HG03135 (cell line): ENCODE results near the gene NRDE2.
"Not testable (repeated sequence)": the region's sequence is repeated elsewhere in the genome, so short reads cannot be mapped to it uniquely, and the experiment has no call there.

Experiments used
- ATAC-seq: cut with Tn5 transposase; IDR thresholded peaks from one replicate; pipeline ENCODE4 v1.9.1; 2021; ENCODE audit warnings: mild to moderate bottlenecking, moderate library complexity; ENCODE audit not compliant: unreplicated experiment

NRDE2 gene

DNA sequence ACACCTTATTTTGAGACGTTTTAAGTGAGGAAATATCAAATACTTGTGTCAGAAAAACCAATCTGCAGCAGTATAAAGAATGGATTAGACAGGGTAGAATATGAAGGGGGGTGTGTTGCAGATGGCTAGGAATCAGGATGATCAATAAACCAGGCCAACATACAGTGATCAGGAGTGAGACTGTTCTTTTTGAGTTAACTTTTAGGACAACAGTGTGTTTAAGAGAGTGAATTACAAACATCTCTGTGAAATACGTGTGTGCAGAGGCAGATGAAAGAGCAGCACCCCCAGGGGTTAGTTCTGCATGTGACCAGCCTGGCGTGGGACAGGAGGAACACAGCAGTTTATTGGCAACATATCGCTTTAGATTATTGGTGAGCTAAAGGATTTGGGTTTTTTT is 10.6 kb upstream of the NRDE2 start:
- no peak for ATAC-seq

DNA sequence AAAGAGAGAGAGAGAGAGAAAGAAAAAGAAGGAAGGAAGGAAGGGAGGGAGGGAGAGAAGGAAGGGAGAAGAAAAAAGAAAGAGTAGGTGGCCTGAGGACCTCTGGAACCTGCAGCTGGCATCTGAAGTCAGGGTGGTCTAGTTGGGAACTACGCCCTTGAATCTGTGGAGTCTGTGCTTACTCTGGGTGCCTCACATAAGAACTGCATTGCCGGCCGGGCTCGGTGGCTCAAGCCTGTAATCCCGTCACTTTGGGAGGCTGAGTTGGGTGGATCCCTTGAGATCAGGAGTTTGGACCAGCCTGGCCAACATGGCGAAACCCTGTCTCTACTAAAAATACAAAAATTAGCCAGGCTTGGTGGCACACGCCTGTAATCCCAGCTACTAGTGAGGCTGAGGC is 10.0 kb upstream of the NRDE2 start:
- no peak for ATAC-seq

DNA sequence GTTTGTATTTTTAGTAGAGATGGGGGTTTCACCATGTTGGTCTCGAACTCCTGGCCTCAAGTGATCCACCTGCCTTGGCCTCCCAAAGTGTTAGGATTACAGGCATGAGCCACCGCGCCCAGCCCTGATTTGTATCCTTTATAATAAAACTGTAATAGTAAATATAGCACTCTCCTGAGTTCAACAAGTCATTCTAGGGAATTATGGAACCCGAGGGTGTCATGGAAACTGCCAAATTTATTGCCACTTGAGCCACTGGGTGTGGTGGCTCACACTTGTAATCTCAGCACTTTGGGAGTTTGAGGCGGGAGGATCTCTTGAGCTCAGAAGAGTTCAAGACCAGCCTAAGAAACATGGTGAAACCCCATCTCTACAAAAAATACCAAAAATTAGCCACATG is 9.5 kb upstream of the NRDE2 start:
- not testable (repeated sequence) for ATAC-seq

GRCh38 chr14:90336985-90337384 is 5.2 kb upstream of the NRDE2 start:
- ATAC-seq = no peak

DNA sequence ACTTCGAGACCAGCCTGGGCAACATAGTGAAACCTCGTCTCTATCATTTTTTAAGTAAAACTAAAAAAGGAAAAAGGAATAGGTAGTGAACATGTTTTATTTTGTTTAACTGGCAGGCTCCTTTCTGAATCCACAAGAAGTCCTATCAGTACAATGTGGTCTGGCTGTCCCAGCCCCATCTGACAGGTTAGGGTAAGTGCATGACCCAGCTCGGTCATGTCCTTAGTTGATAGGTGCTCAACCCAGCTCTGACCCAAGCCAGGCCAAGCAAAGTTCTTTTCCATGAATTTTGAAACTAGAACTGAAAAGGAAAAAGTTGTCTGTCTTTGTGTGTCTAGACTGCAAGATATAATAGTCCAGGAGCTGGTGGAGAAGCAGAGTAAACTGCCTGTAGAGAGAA is 4.7 kb upstream of the NRDE2 start:
- no peak for ATAC-seq

GRCh38 chr14:90332271-90332584 is 487 bp upstream of the NRDE2 start:
- no peak for ATAC-seq

- ATAC-seq = no peak
Measured at GRCh38 chr14:90330203-90331196, 1.2 kb downstream of the NRDE2 start.

GRCh38 chr14:90321891-90322290 is 9.8 kb downstream of the NRDE2 start:
- ATAC-seq = no peak

- no peak for ATAC-seq
Measured at GRCh38 chr14:90319634-90320541, 11.9 kb downstream of the NRDE2 start.

DNA sequence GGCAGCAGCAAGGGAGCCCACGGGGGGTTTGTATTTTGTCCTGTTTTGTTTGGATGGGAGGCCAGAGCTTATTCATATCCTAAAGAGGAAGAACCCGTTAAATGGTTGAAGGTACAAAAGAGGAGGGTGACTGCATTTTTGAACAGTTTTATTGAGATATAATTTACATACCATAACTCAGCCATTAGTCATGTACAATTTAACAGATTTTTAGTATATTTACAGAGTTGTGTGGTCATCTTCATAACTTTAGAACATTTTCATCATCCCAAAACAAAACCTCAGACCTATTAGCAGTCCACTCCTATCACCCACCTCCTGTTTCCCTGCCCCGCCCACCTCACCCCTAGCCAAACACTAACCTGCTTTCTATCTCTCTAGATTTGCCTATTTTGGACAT is 12.6 kb downstream of the NRDE2 start:
- ATAC-seq = no peak

DNA sequence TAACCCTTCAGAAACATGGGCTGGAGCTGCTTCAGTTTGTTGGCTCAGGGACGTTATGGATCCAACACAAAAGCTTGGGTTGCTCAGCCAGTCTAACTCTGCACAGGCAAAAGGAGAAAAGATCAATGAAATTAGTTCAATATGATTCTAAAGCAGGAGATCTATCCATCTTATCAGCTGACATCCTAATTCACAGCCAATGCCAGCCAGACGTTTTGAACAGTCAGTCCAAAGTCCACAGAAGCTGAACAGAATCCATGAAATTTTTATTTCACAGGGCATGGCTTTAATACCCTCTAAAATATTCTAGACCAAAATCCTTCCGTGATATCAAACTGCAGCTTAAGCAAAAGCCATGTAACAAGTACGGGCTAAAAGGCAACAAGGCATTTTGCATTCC is 13.7 kb downstream of the NRDE2 start:
- no peak for ATAC-seq

GRCh38 chr14:90317286-90317685 is 14.5 kb downstream of the NRDE2 start:
- no peak for ATAC-seq

DNA sequence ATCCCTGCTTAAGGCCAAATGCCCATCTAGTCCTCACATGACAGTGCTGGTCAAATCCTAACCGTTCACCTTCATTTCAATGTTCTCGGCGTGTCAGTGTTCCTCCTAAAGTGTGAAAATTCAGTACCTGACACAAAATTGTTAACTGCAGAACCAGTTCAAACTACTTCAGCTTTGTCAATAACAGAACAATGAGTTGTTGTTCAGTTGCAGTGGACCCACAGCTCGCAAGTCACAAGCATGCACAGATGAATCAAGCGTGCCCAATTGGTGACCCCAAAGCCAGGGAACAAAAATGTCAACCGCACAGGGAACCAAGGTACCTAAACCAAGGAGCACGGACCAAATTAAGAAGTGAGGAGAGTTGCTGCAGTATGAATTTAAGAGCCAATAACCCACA is 23.2 kb downstream of the NRDE2 start:
- ATAC-seq = no peak

- ATAC-seq = no peak
Measured at GRCh38 chr14:90305176-90305601, 26.6 kb downstream of the NRDE2 start.

GRCh38 chr14:90304502-90304901 is 27.2 kb downstream of the NRDE2 start:
- ATAC-seq = no peak

DNA sequence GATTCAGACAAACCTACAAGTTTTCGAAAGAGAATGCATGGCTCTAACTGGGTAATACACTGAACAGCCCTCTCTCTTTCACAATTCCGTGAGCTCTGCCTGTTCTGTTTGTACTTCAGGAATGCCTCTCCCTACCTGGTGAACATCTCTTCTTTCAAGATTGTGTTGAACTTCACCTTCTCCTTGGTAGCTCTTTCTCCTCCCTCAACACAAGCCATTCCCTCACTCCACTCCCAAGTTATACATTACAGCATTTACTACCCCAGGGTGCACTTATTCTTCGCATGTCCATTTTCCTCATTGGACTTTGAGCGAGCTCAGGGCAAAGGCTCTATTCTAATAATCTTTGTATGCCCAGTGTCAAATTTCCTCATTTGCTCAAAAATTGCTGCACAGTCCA is 28.3 kb downstream of the NRDE2 start:
- ATAC-seq = no peak

DNA sequence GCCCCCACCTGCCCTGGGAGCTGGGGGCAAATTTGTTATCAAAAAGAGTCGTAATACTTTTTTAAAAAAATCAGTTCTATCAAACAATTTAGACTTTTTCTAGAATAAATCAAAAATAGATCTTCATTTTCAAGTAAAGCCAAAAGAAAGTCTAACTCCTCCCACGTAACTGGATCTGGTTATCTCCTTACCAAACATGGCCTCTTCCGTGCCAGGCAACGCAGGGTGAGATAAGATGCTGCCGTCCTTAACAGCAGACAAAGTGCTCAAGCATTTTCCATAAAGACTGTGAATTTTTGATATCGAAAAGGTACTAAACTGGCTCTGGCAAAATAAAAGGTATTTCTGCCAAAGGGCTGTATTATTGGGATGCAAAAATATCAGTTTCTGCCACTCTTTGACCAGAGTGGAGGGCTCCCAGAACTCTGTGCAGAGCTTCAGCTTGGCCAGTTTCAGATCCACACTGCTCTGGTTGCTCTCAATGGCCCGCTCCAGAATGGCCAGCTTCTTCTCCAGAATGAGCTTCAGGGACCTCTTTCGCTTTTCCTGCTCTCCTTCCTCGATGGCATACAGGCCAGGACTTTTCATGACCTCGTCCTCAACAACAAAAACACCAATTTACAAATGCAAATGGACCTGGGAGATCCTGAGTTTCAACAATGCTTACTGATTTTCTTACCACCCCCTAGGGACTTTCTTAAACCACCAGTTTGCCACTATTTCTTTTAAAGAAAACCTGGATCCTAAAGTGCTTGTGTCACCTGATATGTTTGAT is 29.0 kb downstream of the NRDE2 start:
- no peak for ATAC-seq

GRCh38 chr14:90301668-90302090 is 30.1 kb downstream of the NRDE2 start:
- ATAC-seq = no peak

GRCh38 chr14:90301122-90301521 is 30.6 kb downstream of the NRDE2 start:
- no peak for ATAC-seq

DNA sequence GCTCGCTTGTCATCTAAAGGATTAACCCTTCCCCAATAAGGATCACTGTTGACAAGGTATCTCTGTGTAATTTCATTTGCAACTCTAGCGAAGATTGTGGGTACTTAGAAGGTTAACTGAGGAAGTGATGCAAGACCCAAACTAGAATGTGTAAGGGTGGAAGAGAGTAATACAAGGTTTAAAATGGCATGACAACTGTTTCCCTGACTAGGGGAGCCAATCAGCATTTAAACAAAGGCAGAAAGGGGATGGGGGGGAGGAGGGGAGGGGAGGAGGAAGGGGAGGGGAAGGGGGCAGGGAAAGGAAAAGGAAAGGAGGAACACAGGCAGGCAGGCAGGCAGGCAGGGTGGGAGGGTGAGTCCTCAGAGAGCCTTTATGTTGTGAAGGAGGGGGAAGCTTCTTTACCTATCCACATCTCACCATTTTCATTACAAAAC is 31.1 kb downstream of the NRDE2 start:
- ATAC-seq = no peak

GRCh38 chr14:90299408-90299807 is 32.3 kb downstream of the NRDE2 start:
- no peak for ATAC-seq
